ENCODE results near the gene CACNA1B.

- TF ChIP-seq, protein P1, sequence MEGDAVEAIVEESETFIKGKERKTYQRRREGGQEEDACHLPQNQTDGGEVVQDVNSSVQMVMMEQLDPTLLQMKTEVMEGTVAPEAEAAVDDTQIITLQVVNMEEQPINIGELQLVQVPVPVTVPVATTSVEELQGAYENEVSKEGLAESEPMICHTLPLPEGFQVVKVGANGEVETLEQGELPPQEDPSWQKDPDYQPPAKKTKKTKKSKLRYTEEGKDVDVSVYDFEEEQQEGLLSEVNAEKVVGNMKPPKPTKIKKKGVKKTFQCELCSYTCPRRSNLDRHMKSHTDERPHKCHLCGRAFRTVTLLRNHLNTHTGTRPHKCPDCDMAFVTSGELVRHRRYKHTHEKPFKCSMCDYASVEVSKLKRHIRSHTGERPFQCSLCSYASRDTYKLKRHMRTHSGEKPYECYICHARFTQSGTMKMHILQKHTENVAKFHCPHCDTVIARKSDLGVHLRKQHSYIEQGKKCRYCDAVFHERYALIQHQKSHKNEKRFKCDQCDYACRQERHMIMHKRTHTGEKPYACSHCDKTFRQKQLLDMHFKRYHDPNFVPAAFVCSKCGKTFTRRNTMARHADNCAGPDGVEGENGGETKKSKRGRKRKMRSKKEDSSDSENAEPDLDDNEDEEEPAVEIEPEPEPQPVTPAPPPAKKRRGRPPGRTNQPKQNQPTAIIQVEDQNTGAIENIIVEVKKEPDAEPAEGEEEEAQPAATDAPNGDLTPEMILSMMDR (IDR thresholded peaks at IDR 0.05): no peak
- no peak for TF ChIP-seq POLR2A (IDR thresholded peaks at IDR 0.05)
Observed at GRCh38 chr9:138015021-138015829, 137.6 kb downstream of the CACNA1B start.
